GM19351 (cell line): Measurements from ENCODE around the gene TMEM235.
"Not testable (repeated sequence)": the region's sequence is repeated elsewhere in the genome, so short reads cannot be mapped to it uniquely, and the experiment has no call there.

Experiments used
- ATAC-seq: cut with Tn5 transposase; IDR thresholded peaks from one replicate; pipeline ENCODE4 v1.9.1; 2021; ENCODE audit warnings: mild to moderate bottlenecking, moderate library complexity; ENCODE audit not compliant: unreplicated experiment

The TMEM235 gene

DNA sequence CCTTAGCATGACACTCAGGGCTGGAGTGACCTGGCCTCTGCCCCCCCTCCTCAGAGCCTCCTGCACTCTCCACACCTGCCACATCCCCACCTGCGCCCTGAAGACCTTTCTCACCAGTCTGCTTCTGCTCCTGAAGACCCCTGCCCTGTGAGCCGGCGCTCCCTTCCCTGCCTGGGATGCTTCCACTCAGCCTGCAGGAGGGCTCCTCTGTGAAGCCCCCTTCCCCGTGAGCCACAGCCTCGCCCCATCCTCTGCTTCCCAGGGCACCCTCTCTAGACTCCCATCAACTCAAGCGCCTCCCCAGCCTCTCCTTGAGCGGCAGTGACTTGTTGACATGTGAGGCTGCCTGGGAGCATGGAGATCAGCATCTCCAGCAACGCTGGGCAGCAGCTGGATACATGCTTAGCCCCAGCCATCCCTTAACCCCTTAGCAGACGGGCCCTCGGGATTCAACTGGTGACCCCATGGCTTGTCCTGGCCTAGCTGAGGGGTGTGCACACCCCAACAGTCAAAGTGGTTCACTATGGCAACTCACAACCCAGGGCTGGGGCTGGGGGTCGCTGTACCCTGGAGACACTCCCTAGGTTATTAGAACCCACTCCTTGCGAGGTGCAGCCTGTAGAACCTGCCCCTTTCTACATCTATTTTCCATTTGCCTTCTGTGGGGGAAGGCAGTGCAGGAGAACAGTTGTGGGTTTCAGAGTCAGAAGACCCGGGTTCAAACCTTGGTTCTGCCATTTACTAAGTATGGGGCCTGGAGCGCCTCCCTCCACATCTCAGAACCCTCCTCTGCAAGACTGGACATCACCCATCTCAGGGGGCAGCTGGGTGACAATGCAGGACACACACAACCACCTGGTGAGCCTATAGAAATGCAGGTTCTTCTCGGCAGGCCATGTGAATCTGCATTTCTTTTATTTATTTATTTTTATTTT, 21.5 kb downstream of the TMEM235 start:
- ATAC-seq = no peak

DNA sequence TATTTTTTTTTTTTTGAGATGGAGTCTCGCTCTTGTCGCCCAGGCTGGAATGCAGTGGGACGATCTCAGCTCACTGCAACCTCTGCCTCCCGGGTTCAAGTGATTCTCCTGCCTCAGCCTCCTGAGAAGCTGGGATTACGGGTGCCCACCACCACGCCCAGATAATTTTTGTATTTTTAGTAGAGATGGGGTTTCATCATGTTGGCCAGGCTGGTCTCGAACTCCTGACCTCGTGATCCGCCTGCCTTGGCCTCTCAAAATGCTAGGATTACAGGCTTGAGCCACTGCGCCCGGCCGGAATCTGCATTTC, 22.2 kb downstream of the TMEM235 start:
- not testable (repeated sequence) for ATAC-seq

DNA sequence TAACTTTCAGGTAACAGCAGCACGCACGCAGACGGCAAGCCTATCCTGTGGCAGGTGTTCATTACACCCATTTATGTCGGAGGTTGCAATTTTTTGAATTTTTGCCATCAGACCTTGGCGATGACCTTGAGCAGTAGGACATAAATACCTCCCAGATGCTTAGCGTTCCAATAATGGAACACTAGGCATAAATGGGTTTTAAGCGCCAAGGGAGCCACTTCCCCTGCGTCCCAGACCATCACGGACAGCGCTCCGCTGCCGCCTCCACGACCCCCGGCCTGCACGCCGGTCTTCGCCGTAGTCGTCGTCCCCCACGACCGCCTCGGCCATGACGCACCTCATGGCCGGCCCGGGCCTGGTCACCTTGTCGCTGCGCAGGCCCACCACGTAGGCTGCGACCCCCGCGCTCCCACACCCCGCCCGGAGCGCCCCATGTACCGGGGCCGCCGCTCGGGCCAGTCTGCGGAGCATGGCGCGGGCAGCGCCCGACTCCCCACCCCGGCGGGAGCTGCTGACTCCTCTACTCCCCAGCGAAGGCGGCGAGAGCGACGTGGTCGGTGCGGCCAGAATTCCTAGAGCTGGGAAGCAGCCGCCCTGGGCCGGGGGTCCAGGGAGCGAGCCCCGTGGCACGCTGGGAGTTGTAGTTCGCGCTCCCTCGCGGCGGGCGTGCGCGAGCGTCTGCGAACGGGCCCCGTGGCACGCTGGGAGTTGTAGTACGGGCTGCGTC, 22.7 kb downstream of the TMEM235 start:
- peak; percentile 59 for ATAC-seq

DNA sequence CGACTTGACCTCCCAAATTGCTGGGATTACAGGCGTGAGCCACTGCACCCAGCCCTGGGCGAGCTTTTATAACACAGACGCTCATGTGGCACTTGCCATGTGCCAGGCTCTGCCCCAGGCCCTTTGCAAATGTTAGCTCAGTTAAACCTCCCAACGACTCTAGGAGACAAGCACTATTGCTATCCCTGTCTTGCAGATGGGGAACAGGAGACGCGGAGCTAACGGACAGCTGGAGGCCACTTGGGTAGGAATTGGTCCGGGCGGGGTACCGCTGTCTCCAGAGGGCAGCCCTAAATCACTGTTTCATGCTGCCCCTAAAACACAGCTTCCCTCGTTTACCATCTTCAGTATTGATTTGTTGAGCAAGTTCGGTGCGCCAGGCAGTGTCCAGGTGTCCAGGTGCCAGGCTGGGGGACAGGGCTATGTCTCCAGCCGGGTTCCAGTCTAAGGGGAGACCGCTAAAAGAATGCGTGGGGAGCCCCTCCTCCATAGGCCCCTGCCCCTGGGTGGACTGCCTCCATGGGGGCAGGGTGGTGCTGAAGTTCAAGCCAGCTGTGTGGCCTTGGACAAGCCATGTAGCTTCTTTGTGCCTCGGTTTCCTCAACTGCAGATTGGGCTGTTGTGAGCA, 23.7 kb downstream of the TMEM235 start:
- no peak for ATAC-seq

DNA sequence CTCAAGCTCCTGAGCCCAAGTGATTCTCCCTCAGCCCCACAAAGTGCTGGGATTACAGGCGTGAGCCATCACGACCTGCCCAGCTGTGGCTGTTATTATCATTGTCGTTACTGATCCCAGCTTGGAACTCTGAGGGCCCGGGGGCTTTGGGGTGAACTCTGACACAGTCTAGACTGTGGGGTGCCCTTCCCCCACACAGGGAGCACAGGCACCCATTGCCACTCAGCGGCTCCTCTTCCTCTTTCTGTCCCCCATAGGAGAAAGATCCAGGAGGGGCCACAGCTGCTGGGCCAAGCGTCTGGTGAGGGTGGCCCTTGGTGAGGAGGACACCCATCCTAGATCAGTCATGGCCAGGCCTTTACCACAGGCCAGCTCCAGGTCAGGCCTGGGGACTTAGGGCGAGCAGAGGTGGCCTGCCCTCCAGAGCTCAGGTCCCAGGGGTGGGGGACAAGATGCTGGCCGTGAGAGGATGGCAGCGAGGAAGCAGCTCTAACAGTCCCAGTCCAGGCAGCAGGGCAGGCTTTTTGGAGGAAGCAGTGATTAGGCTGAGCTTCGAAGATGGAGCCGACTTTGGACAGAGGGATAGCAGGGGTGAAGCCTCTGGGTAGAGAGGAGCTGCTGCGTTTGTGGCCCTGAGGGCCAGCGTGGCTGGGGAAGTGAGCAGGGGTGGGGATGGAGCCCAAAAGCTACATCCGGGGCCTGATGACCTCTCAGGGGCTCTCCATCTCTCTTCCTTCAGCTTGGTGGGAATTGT, 24.7 kb downstream of the TMEM235 start:
- no peak for ATAC-seq

DNA sequence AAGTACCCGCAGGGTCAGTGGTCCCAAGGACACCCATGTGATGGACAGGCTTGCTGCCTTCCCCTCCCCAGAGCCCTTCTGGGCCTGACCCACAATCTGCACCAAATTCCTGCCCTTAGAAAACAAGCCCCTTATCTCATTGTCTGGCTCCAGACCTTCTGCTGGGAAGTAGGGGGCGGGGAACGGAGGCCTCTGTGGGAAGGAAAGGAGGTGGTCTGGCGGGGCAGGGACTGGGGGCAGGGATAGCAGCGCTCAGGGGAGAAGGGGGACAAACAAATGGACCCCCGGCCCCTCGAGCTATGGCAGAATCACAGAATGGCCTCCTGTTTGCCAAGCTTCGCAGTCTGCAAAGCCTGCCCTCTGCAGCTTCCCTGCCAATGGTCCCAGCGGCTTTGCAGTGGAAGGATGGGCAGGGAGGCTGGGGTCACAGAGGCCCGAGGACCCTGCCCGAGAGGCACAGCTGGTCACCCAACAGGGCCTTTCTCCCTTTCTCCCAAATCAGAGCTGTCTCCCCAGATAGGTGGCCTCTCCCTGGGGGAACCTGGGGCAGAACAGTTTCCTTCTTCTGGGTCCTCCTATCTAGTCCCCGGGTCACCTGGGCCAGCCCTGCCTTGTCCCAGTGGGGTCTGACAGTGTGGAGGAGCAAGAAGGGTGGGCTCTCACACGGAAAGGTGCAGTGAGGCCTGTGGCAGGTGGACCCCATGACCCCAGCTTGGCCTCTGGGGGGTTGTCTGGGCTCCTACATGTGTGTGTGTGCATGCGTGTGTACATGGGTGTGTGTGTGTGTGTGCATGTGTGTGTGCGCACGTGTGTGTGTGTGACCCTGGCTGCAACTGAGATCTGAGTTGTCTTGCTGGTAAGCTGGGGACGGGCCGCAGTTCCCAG, 25.5 kb downstream of the TMEM235 start:
- ATAC-seq = no peak

DNA sequence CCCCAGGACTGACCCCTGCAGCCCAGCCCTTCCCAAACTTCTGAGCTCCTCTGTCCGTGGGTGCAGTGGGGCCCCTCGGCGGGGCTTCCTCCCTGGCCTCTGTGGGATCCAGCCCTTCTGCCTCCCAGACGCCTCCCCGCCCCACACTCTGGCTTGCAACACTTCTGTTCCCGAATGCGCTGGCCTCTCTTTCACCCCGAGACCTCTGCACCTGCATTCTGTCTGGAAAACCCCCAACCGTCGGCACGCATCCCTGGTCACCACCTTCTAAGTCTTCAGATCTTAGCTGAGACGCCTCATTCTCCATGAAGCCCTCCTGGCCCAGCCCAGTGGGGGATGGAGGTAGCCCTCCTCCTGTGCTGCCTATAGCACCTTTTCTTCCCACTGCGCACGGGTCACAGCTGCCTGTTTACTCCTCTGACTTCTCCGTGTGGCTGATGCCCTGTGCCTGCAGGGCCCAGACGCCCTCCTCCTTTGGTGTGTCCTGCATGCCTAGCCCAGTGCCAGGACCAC, 26.4 kb downstream of the TMEM235 start:
- ATAC-seq = peak; percentile 60

DNA sequence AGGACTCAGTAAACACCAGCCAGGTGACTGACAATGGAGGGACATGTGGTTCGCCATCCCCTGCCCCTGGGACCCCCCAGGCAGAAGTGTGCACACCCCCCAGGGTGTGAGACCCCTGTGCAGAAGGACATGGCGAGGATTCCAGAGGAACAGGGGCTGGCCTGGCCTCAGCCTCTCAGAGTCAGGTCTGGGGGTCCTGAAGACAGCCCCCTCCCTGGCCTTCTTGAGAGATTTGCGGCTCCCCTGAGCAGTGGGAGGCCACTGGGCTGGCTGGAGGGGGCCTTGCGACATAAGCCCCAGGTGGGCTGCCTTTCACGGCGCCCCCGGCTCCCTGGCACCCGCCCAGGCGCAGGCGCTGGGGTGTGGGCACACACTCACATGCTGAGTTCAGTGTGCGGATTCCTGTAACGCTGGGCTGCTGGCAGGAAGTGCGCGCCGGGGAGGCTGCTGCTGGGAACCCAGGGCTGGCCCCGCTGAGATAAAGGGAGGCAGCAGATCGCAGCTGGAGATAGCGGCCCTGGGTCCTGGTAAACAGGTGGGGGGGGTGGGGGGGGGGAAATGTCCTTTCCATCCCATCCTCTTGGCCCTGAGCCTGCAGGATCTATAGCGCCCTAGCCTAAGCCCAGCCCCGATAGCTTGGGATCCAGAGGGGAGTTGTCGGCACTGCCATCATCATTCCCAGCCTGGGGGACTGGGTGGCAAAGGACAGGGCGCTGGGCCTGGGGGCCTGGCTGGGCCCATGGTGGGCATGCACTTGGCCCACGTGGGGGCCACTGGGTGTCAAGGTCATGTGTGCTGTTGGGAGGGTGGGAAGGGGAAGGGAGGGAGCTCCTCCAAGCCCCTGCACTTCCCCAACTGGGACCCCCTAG, 27.1 kb downstream of the TMEM235 start:
- no peak for ATAC-seq

DNA sequence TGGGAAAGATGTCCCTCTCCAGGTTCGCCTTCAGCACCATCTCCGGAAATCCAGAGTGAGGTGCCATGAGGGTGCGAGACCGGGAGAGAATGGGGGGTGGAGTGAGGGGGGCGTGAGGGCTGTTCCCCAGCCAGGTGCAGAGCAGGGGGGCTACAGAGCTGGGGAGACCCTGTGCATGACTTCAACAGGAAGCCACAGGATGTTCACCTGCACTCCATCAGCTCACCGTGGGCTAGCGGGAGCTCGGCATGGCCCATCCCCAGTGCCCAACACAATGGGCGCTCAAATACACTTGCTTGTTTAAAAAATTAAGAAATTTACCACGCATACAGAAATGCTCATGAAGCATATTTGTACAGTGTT, 27.7 kb downstream of the TMEM235 start:
- ATAC-seq = no peak

DNA sequence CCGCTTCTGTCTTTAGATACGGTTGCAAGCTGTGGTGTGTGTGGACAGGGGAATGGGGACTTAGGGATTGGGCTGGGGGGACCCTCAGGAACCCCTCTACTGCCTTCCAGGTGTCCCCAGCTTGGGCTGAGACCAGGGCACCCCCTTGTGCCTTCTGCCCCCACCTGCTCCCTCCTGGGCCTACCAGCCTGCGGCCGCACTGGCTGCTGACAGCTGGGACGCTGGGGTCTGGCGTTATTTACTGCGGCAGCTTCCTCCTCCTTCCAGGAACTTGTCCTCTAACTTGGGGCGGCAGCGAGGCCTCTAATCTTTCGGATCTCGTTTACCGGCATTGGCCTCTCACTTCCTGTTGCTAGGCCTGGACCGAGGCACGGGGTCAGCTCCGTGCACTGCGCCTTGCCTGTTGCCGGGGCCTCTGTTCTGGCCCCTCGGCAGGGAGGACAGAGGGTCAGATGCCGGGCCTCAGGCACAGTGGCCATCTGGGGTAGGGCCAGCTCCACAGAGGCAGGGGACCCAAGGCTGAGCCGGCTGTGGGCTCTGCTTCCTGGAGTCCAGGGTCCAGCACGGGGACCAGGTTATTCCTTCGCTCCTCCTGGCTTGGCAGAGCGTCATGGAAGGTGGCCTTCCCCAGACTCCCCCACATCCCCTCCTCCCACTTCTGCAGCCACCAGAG, 31.8 kb downstream of the TMEM235 start:
- ATAC-seq = no peak

DNA sequence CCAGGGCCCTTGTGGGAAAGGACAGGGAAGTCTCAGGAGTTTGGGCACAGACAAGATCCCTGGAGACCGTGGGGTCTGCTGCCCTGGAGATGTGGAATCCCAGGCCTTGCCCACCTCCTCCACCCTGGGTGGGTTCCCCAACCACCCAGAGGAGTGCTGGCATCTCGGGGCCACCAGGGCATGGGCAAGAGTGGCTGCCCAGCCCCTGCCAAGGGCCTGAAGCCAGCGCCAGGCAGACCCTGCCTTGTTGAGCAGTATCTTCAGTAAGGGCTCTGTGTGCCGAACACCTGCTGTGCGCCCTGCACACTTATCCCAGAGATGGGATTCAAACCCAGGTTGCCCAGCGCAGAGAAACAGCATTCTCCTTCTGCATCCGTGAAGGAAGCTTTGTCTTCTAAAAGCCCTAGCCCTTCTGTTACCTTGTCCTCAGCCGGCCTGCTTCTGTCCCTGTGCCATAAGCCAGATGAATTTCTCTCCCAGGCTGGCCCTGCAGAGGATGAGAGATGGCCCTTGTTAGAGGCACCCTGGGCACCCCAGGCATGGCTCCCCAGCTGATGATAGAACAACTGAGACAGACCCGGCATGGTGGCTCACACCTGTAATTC, 32.4 kb downstream of the TMEM235 start:
- ATAC-seq = no peak

DNA sequence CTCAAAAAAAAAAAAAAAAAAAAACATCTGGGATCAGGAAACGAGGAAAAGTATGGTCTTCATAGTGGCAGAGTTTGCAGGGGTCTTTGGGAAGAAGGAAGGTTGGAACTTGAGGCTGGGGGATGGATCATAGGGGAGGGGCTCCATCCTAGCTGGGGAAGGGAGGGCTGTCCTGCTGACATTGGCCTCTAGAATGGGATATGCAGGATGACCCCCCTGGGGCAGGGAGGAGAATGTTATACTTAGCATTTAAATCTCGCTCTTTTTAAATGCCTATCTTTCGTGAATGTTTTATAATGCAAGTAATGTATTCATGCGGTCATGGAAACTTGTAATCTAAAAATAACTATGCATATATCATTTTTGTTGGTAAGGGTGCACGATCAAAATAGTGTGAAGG, 33.2 kb downstream of the TMEM235 start:
- no peak for ATAC-seq

DNA sequence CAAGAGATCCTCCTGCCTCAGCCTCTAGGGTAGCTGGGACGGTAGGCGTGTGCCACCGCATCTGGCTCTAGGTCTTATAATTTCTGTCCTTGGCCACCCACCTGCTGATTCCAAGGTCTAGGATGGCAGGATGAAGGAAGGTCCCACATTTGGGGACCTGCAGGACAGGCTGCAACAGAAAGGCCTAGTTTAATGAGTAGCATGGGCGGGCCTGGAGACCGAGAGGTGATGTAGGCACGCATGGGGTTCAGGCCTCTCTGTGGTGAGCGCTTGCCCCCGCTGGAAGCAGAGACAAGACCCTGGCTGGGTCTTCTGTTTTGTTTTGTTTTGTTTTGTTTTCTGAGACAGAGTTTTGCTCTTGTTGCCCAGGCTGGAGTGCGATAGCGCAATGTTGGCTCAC, 33.7 kb downstream of the TMEM235 start:
- no peak for ATAC-seq

DNA sequence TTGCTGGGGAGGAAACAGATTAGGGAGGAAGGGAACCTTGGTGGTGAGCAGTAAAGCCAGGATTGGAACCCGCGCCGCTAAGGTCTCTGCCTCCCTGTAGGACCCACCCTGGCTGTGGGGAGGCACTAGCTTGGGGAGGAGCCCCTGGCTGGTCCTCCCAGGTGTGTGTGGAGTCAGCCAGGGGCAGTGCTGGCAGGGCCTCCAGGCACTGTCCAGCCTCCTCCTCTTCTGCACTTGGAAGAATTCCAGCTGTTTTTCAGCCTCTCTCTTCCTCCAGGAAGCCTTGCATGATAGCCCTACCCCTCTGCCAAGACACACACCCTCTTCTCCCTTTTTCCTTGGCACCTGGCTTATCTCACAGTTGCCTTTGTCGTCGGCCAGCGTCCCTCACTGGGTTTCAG, 34.8 kb downstream of the TMEM235 start:
- no peak for ATAC-seq

DNA sequence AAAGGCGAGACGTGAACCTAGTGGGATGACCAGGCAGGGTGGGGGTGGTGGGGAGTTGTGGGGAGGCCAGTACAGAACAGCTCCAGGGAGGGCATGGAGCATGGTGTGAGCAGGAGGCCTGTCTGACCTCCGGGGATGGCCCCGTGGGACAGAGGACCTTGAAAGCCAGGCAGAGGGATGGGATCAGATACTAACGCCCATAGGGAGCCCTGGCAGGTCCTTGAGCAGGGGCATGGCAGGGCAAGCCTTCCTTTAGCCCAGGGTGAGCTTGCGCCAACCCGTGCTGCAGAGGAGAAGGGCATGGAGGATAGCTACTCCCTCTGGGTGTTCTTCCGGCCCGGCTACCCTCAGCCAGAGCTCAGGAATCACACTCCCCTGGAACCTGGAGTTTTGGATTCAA, 35.3 kb downstream of the TMEM235 start:
- ATAC-seq = no peak

DNA sequence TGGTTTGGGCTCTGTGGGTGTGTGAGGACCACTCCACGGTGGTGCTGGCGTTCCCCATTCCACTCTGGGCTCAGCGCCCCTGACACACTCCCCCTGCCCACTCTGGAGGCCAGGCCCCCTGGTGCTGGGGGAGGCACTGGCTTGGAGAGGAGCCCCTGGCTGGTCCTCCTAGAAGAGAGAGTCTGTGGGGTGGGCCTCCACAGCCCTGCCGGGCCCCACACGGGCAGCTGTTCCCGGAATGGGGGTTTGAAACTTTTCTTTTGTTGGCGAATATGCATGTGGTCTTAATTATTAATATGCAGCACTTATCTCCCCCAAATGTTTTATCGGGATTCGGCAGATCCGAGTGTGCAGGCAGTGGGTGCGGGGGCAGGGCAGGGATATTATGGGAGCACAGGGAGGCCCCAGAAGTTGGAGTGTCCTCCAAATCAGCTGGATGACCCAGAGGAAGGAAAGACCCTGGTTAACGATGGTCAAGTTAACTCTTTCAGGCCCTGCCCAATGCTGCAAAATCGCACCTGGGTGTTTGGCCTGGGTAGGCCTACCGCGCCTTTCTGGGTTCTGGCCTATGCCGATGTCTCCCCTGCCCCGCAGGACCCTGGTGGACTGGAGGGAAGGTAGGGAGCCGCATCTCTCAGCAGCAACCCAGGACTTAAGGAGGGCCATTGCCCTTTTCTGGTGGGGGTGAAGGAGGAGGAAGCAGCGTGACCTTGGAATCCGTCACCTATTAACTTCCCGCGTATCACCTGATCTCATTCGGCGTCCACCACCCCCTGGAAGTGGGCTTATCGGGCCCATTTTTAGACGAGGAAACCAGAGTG, 36.0 kb downstream of the TMEM235 start:
- ATAC-seq = no peak

DNA sequence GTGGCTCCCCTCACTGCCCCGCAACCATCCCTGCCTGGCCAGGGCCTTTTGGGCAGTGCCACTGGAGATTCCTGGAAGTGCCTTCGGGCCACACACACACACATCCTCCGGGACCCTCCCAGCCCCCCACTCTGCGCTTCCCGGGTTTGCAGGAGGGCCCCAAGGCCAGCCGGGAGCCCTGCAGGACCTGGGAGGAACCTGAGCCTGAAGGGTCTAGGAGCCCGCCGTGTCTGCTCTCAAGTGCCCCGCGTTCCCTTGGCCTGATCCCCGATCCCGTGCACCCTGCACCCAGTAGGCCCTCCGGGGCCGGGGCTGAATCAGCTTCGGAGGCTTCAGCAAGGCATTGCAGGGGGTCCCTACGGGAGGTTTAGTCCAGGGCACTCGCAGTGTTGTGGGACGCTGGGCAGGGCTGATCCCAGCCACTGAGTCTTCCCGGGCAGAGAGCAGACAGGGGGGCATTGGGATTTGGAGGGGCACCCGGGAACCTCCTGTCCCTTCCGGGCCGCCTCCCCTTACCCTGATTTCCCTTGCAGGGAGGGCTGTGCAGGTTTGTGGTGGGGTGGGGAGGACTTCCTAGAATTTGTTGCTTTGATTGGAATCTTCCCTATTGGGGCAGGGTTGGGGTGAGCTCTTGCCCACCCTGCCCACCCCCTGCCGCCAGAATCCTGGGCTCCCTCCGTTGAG, 36.9 kb downstream of the TMEM235 start:
- no peak for ATAC-seq
